IMR-90 (cell line): ENCODE measurements around the gene ADGRA3. TPM values are rescaled to one million over a fixed set of nuclear protein-coding genes. Genes with fewer than 3 reads are reported as not detected.

Experiments
- ATAC-seq: fragments of 200-7000 bp; cut with Tn5 transposase; 2 replicates; pipeline ENCODE4 v1.9.1; 2020; ENCODE audit warnings: low read depth, mild to moderate bottlenecking, moderate library complexity
- BruUV-seq: library from RNA; stranded (reverse); fragments of 400-500 nt; replicated peaks from 2 replicates; lab custom pipeline; 2021; lab: Mats Ljungman, UMichigan
- CTCF ChIA-PET: fragments of 300-600 bp; formaldehyde crosslinking; extraction: SDS; loops from one replicate; lab custom pipeline; 2021; ENCODE audit warnings: antibody characterized with exemption; lab: Yijun Ruan, JAX
- POLR2A ChIA-PET: fragments of 300-600 bp; sonication (Branson Sonifier 250); formaldehyde crosslinking; loops from one replicate; lab custom pipeline; 2022; ENCODE audit warnings: antibody characterized with exemption; ENCODE audit not compliant: unreplicated experiment; lab: Charles Lee
- DNase-seq: peaks from one replicate; pipeline ENCODE4 v3.0.0; 2013
- H2AFZ ChIP-seq: replicated peaks from 2 replicates; pipeline ENCODE3; 2013; ENCODE audit warnings: low read length, mild to moderate bottlenecking; ENCODE audit not compliant: poor library complexity
- H2AK5ac ChIP-seq: 2 replicates; pipeline ENCODE4 v1.6.1; 2013; ENCODE audit warnings: low read depth, low read length, inconsistent platforms
- H2AK9ac ChIP-seq: replicated peaks from 2 replicates; pipeline ENCODE3; 2013; ENCODE audit warnings: mild to moderate bottlenecking, low read depth, low read length, moderate library complexity; ENCODE audit not compliant: poor library complexity
- H2BK120ac ChIP-seq: 2 replicates; pipeline ENCODE4 v1.6.1; 2013; ENCODE audit warnings: low read depth, low read length, inconsistent platforms
- H2BK15ac ChIP-seq: 3 replicates; pipeline ENCODE4 v1.6.1; 2013; ENCODE audit warnings: low read depth, low read length, inconsistent platforms
- H2BK20ac ChIP-seq: 2 replicates; pipeline ENCODE4 v1.6.1; 2013; ENCODE audit warnings: low read depth, mild to moderate bottlenecking, inconsistent platforms, low read length, moderate library complexity
- H2BK5ac ChIP-seq: 2 replicates; pipeline ENCODE4 v1.6.1; 2013; ENCODE audit warnings: mild to moderate bottlenecking, low read depth, low read length, inconsistent platforms; ENCODE audit not compliant: poor library complexity, severe bottlenecking
- H3K14ac ChIP-seq: replicated peaks from 2 replicates; pipeline ENCODE4 v1.6.1; 2013; ENCODE audit warnings: low read depth, low read length, inconsistent platforms
- H3K18ac ChIP-seq: 2 replicates; pipeline ENCODE4 v1.6.1; 2013; ENCODE audit warnings: low read depth, low read length, control low read depth
- H3K23ac ChIP-seq: 2 replicates; pipeline ENCODE4 v1.6.1; 2013; ENCODE audit warnings: low read depth, low read length, inconsistent platforms
- H3K27ac ChIP-seq: 2 replicates; pipeline ENCODE4 v1.5.1; 2013; ENCODE audit warnings: mild to moderate bottlenecking, control low read depth, low read length; ENCODE audit not compliant: insufficient read depth
- H3K27me3 ChIP-seq: 2 replicates; pipeline ENCODE4 v1.6.1; 2013; ENCODE audit warnings: low read length; ENCODE audit not compliant: control insufficient read depth, insufficient read depth
- H3K36me3 ChIP-seq: 2 replicates; pipeline ENCODE4 v1.6.1; 2013; ENCODE audit warnings: low read length, mixed read lengths; ENCODE audit not compliant: control insufficient read depth, insufficient read depth
- H3K4ac ChIP-seq: 2 replicates; pipeline ENCODE4 v1.6.1; 2013; ENCODE audit warnings: low read depth, low read length, inconsistent platforms
- H3K4me1 ChIP-seq: 2 replicates; pipeline ENCODE4 v1.6.1; 2013; ENCODE audit warnings: low read length, mixed read lengths; ENCODE audit not compliant: control insufficient read depth, insufficient read depth
- H3K4me2 ChIP-seq: 2 replicates; pipeline ENCODE4 v1.6.1; 2013; ENCODE audit warnings: low read depth, mild to moderate bottlenecking, control low read depth, low read length, moderate library complexity
- H3K4me3 ChIP-seq: 2 replicates; pipeline ENCODE4 v1.5.1; 2013; ENCODE audit warnings: low read depth, mild to moderate bottlenecking, control low read depth, low read length, moderate library complexity; ENCODE audit not compliant: insufficient read depth
- H3K56ac ChIP-seq: 2 replicates; pipeline ENCODE4 v1.6.1; 2013; ENCODE audit warnings: low read length, inconsistent platforms; ENCODE audit not compliant: insufficient read depth; ENCODE audit errors: extremely low read depth
- H3K79me1 ChIP-seq, 2 experiments: 2 replicates each; pipeline ENCODE4 v1.6.1; 2013; ENCODE audit warnings: low read length in 2 of 2, inconsistent platforms in 1 of 2, low read depth in 1 of 2
- H3K9ac ChIP-seq: 2 replicates; pipeline ENCODE4 v1.6.1; 2013; ENCODE audit warnings: low read depth, low read length, control low read depth
- H3K9me1 ChIP-seq: 2 replicates; pipeline ENCODE4 v1.6.1; 2013; ENCODE audit warnings: low read length, inconsistent platforms; ENCODE audit not compliant: insufficient read depth
- H3K9me3 ChIP-seq: 2 replicates; pipeline ENCODE4 v1.6.1; 2013; ENCODE audit warnings: low read length; ENCODE audit not compliant: control insufficient read depth, insufficient read depth
- H4K20me1 ChIP-seq: 2 replicates; pipeline ENCODE4 v1.6.1; 2013; ENCODE audit warnings: low read length, inconsistent platforms; ENCODE audit not compliant: insufficient read depth
- H4K5ac ChIP-seq: 2 replicates; pipeline ENCODE4 v1.6.1; 2013; ENCODE audit warnings: mild to moderate bottlenecking, low read depth, low read length, control low read depth
- H4K8ac ChIP-seq, 2 experiments: 2 replicates each; pipeline ENCODE4 v1.6.1; 2013; ENCODE audit warnings: low read depth in 2 of 2, low read length in 2 of 2, control low read depth in 1 of 2, inconsistent platforms in 1 of 2
- H4K91ac ChIP-seq: 2 replicates; pipeline ENCODE4 v1.6.1; 2013; ENCODE audit warnings: low read depth, low read length, inconsistent platforms; ENCODE audit not compliant: insufficient read depth
- ELK1 ChIP-seq: fragments of 150-350 bp; IDR thresholded peaks from 2 replicates; pipeline ENCODE4 v1.6.1; 2016; ENCODE audit warnings: low read depth, mild to moderate bottlenecking, low read length, moderate library complexity, borderline replicate concordance
- FOS ChIP-seq: fragments of 150-350 bp; IDR thresholded peaks from 2 replicates; pipeline ENCODE4 v1.6.1; 2016; ENCODE audit warnings: low read depth, low read length
- MAZ ChIP-seq: IDR thresholded peaks from 2 replicates; pipeline ENCODE4 v1.6.1; 2012; ENCODE audit warnings: low read depth, mild to moderate bottlenecking, low read length, improper control_type of control experiment, moderate library complexity, borderline replicate concordance
- NFE2L2 ChIP-seq: fragments of 150-350 bp; IDR thresholded peaks from 2 replicates; pipeline ENCODE4 v1.6.1; 2016; ENCODE audit warnings: low read depth, mild to moderate bottlenecking, low read length
- RCOR1 ChIP-seq: IDR thresholded peaks from 2 replicates; pipeline ENCODE4 v1.6.1; 2012; ENCODE audit warnings: mild to moderate bottlenecking, low read length, improper control_type of control experiment; ENCODE audit not compliant: insufficient replicate concordance
- WGBS, 2 experiments: methylation state at CpG; one replicate each; pipeline versions ENCODE4 v1.1.5 to v1.1.7; 2013; ENCODE audit warnings: missing lambda C conversion rate in 2 of 2; ENCODE audit not compliant: insufficient read length in 1 of 2; ENCODE audit errors: extremely low coverage in 2 of 2; 5-methylcytosine and 5-hydroxymethylcytosine counted together
- dilution Hi-C: fragments of 300-500 bp; cut with HindIII; formaldehyde crosslinking; loops from one replicate; pipeline ENCODE4 v1.14.3; 2018; ENCODE audit warnings: low sequenced_read_pairs; ENCODE audit not compliant: unreplicated experiment
- in situ Hi-C: fragments of 300-500 bp; cut with MboI; formaldehyde crosslinking; loops from 3 replicates; pipeline ENCODE4 v1.14.3; 2019; ENCODE audit warnings: low sequenced_read_pairs, inconsistent platforms, mixed read lengths
- intact Hi-C: fragments of 100-400 bp; cut with micrococcal nuclease; formaldehyde crosslinking; loops from 2 replicates; pipeline ENCODE4 v1.10.0; 2022
- polyA plus RNA-seq, 3 experiments: library from polyadenylated mRNA; depleted of rRNA; stranded (reverse); fragments of >200 nt; gene quantifications; 2 replicates each; pipeline ENCODE4 v1.2.3, GENCODE V29; 2012; ENCODE audit warnings: low replicate concordance in 1 of 3
- total RNA-seq: library from RNA; depleted of rRNA; stranded (reverse); fragments of >200 nt; gene quantifications from 2 replicates; pipeline ENCODE4 v1.2.3, GENCODE V29; 2012
- TF ChIP-seq, protein P1 (sequence below): fragments of 150-350 bp; IDR thresholded peaks from 2 replicates; pipeline ENCODE4 v1.6.1; 2017; ENCODE audit warnings: mild to moderate bottlenecking, antibody characterized with exemption, low read length, low read depth

Gene ADGRA3
- total and polyA plus RNA-seq, 2 of the 4 experiments (the other 2 are of a cell fraction), result 20.1 to 28.0 TPM

DNA sequence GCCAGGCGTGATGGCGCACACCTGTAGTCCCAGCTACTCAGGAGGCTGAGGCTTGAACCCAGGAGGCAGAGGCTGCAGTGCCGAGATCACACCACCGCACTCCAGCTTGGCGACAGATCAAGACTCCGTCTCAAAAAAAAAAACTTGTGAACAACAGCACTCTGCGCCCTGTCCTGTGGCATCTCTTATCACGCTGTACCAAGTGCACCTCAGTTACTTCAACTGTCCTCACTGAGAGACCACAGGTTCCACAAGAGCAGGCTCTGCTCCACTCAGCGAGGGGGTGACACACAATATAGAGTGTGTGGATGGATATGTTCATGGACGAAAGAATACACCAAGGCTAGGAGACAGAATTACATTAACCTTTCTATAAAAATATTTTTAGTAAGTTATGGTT, 49.3 kb downstream of the ADGRA3 start:
- no peak overlapping the region for H2AK9ac ChIP-seq
- H3K18ac ChIP-seq, result no peak overlapping the region
- no peak overlapping the region for H3K23ac ChIP-seq
- H3K4ac ChIP-seq, result no peak overlapping the region
- no peak overlapping the region for H2BK20ac ChIP-seq
- no TSS peak for BruUV-seq
- TF ChIP-seq NFE2L2, result no peak
- no peak for TF ChIP-seq FOS
- no peak for TF ChIP-seq RCOR1
- no peak for TF ChIP-seq ELK1
- TF ChIP-seq, protein P1, sequence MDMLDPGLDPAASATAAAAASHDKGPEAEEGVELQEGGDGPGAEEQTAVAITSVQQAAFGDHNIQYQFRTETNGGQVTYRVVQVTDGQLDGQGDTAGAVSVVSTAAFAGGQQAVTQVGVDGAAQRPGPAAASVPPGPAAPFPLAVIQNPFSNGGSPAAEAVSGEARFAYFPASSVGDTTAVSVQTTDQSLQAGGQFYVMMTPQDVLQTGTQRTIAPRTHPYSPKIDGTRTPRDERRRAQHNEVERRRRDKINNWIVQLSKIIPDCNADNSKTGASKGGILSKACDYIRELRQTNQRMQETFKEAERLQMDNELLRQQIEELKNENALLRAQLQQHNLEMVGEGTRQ, result no peak
- TF ChIP-seq MAZ, result no peak
- no peaks in the 10 kb centered on the region for H3K4me1 ChIP-seq
- H2BK15ac ChIP-seq, result no peak overlapping the region
- H2BK5ac ChIP-seq, result no peak overlapping the region
- CTCF ChIA-PET, result no interaction called here
- H2BK120ac ChIP-seq, result no peak overlapping the region
- H3K14ac ChIP-seq, result no peak overlapping the region
- H3K9ac ChIP-seq, result no peak overlapping the region
- H3K56ac ChIP-seq, result no peak overlapping the region
- ATAC-seq (no peak), DNase-seq (no peak)
- H4K91ac ChIP-seq, result no peak overlapping the region
- H4K20me1 ChIP-seq, result 0 out of 2 replicates have a peak, but pooled peaks cover 5% of the 10 kb centered on the region
- H3K4me3 ChIP-seq, result no peak overlapping the region
- H3K4me2 ChIP-seq, result no peak overlapping the region
- H3K36me3 ChIP-seq, result peaks cover 3% of the 10 kb centered on the region; the same call in 1 of the 2 replicates
- H3K79me1 ChIP-seq, result peaks cover 16 to 22% of the 10 kb centered on the region in 2 experiments; a peak in 3 of 4 replicates
- H3K27me3 ChIP-seq, result no peaks in the 10 kb centered on the region
- POLR2A ChIA-PET, result no interaction called here
- no peak overlapping the region for H2AFZ ChIP-seq
- H3K9me1 ChIP-seq, result no peaks in the 10 kb centered on the region
- H3K9me3 ChIP-seq, result no peaks in the 10 kb centered on the region
- H4K5ac ChIP-seq, result no peak overlapping the region
- no CpG with 5 or more reads among the region's 10 CpGs for WGBS, 2 experiments
- H4K8ac ChIP-seq, result no peak overlapping the region
- intact Hi-C loops (no loop called here), in situ Hi-C loops (no loop called here), dilution Hi-C loops (no loop called here)
- no peak overlapping the region for H3K27ac ChIP-seq
- no peak overlapping the region for H2AK5ac ChIP-seq
